HEK293 (cell line): ENCODE measurements around the gene CTDSPL2.

Source experiments
- HOXA7 ChIP-seq: sonication (generic); formaldehyde crosslinking; IDR thresholded peaks from 2 replicates; pipeline ENCODE4 v1.8.1; 2022; ENCODE audit warnings: missing genetic modification reagents, borderline replicate concordance
- ZNF324 ChIP-seq: fragments of 450-650 bp; formaldehyde crosslinking; IDR thresholded peaks from 2 replicates; pipeline ENCODE4 v1.5.1; 2016; ENCODE audit warnings: missing biosample characterization, missing genetic modification characterization
- TF ChIP-seq, protein P1 (sequence below): fragments of 450-650 bp; formaldehyde crosslinking; IDR thresholded peaks from 2 replicates; pipeline ENCODE4 v1.5.1; 2016; ENCODE audit warnings: missing biosample characterization, missing genetic modification characterization

DNA sequence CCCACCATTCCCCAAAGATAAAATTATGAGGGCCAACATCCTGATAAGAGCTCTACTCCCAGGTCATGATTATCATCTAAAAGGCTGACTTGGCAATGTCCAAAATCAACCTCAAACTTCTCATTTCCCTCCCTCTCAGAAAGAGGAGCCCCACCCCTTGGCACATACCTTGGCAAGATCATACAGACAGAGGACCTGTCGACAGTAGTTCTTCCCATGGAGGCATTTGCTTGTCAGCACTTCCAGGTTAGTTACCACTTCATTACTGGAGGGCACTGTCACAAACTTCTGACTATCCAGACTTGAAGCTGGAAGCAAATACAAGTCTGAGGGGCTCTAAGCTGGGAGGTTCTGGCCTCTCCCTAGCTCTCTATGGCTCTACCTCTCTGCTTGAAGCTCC lies 147.3 kb downstream of the CTDSPL2 start:
- TF ChIP-seq ZNF324 (tag by site-specific recombination) (no peak), HOXA7 (no peak)
- TF ChIP-seq, protein P1, sequence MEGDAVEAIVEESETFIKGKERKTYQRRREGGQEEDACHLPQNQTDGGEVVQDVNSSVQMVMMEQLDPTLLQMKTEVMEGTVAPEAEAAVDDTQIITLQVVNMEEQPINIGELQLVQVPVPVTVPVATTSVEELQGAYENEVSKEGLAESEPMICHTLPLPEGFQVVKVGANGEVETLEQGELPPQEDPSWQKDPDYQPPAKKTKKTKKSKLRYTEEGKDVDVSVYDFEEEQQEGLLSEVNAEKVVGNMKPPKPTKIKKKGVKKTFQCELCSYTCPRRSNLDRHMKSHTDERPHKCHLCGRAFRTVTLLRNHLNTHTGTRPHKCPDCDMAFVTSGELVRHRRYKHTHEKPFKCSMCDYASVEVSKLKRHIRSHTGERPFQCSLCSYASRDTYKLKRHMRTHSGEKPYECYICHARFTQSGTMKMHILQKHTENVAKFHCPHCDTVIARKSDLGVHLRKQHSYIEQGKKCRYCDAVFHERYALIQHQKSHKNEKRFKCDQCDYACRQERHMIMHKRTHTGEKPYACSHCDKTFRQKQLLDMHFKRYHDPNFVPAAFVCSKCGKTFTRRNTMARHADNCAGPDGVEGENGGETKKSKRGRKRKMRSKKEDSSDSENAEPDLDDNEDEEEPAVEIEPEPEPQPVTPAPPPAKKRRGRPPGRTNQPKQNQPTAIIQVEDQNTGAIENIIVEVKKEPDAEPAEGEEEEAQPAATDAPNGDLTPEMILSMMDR (tag by site-specific recombination) = no peak
